Thyroid gland (tissue), 4 donors: ENCODE results near the gene NKIRAS2.

Experiments
- POLR2A ChIP-seq, 2 donors: fragments of 450-650 bp; IDR thresholded peaks; one replicate each; pipeline ENCODE4 v1.6.1; 2017; ENCODE audit warnings: antibody characterized with exemption in 2 of 2, mild to moderate bottlenecking in 2 of 2, moderate library complexity in 1 of 2
- TF ChIP-seq, protein P1 (sequence below), 6 experiments: fragments of 200-600 bp in 3 of 6; fragments of 450-650 bp in 3 of 6; sonication (generic) in 3 of 6; IDR thresholded peaks; one replicate each; pipeline ENCODE4 v1.5.1; 2016 to 2019; ENCODE audit warnings: antibody characterized with exemption in 6 of 6, mild to moderate bottlenecking in 2 of 6, inconsistent platforms in 1 of 6, moderate library complexity in 1 of 6

DNA sequence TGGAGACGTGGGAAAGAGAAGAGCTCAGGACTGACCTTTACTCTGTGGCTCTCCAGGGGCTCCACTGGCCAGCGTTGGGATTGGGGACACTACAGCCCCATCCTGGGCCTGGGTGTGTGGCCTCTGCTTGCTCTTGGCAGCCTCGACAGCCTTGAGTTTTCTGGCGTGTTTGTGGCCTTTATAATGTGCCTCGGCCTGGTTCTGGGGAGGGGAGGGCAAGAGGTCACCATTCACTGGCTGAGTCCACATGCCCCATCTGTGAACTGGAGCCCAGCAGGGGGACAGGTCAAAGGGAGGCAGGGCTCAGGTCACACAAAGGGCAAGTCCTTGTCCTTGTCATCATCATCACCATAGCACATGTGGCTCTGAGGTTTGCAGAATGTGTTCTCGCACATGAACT lies 11.7 kb downstream of the NKIRAS2 start:
- TF ChIP-seq, protein P1, sequence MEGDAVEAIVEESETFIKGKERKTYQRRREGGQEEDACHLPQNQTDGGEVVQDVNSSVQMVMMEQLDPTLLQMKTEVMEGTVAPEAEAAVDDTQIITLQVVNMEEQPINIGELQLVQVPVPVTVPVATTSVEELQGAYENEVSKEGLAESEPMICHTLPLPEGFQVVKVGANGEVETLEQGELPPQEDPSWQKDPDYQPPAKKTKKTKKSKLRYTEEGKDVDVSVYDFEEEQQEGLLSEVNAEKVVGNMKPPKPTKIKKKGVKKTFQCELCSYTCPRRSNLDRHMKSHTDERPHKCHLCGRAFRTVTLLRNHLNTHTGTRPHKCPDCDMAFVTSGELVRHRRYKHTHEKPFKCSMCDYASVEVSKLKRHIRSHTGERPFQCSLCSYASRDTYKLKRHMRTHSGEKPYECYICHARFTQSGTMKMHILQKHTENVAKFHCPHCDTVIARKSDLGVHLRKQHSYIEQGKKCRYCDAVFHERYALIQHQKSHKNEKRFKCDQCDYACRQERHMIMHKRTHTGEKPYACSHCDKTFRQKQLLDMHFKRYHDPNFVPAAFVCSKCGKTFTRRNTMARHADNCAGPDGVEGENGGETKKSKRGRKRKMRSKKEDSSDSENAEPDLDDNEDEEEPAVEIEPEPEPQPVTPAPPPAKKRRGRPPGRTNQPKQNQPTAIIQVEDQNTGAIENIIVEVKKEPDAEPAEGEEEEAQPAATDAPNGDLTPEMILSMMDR (IDR thresholded peaks at IDR 0.05) = no peak
- no peak for TF ChIP-seq POLR2A (IDR thresholded peaks at IDR 0.05)
